Measurements from ENCODE around the gene S1PR1. TPM values are rescaled to one million over a fixed set of nuclear protein-coding genes. Genes with fewer than 3 reads are reported as not detected.
A peak's percentile ranks its signal among the peaks of the same experiment; 100 is the strongest.

Gene S1PR1
- total RNA-seq, 3 donors from 2014 or later: 28.2 to 133 (median 64.6) TPM

DNA sequence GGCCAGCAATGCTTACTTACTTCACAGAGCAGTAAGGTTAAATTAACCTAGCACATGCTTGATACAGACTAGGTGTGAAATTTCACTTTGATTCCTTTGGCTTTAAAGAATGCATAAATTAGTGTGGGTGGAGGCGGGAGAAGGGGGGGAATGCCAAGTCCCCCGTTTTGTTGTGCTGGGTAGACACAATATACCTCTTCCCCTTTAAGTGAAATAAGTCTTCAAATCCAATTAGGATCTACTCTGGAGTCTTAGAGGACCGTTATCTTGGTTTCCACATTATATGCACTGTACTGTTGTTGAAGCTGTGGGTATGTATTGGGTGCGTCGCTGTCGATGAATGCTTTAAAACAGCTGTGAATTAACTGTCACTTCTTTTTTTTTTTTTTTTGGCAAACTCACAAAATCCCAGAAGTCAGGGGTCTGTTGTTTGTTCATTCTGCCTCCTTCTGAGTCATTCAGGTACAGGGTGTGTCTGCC lies 1.6 kb upstream of the S1PR1 start:
- Histone ChIP-seq H3K4me1 (peaks cover 0 to 11% of the 10 kb centered on the region in 2 donors), H3K27me3 (peaks cover 0 to 4% of the 10 kb centered on the region in 2 donors), H3K9me3 (peaks cover 0 to 7% of the 10 kb centered on the region in 2 donors), H3K27ac (peak overlapping the region in 1 of 2 donors; percentile 87), H3K36me3 (no peaks in the 10 kb centered on the region), H3K4me3 (peak overlapping the region; percentile 56 to 77 (median 66))
- DNase-seq (ENCODE audit: low spot score in 2 of 2): no peak
- intact Hi-C loops (cut with DNase I; ENCODE audit: low total_unique reads): no loop called here
- TF ChIP-seq POLR2AphosphoS5 (IDR thresholded peaks at IDR 0.05) (no peak), POLR2A (IDR thresholded peaks at IDR 0.05) (no peak)
- TF ChIP-seq, protein P1, sequence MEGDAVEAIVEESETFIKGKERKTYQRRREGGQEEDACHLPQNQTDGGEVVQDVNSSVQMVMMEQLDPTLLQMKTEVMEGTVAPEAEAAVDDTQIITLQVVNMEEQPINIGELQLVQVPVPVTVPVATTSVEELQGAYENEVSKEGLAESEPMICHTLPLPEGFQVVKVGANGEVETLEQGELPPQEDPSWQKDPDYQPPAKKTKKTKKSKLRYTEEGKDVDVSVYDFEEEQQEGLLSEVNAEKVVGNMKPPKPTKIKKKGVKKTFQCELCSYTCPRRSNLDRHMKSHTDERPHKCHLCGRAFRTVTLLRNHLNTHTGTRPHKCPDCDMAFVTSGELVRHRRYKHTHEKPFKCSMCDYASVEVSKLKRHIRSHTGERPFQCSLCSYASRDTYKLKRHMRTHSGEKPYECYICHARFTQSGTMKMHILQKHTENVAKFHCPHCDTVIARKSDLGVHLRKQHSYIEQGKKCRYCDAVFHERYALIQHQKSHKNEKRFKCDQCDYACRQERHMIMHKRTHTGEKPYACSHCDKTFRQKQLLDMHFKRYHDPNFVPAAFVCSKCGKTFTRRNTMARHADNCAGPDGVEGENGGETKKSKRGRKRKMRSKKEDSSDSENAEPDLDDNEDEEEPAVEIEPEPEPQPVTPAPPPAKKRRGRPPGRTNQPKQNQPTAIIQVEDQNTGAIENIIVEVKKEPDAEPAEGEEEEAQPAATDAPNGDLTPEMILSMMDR (IDR thresholded peaks at IDR 0.05): no peak

DNA sequence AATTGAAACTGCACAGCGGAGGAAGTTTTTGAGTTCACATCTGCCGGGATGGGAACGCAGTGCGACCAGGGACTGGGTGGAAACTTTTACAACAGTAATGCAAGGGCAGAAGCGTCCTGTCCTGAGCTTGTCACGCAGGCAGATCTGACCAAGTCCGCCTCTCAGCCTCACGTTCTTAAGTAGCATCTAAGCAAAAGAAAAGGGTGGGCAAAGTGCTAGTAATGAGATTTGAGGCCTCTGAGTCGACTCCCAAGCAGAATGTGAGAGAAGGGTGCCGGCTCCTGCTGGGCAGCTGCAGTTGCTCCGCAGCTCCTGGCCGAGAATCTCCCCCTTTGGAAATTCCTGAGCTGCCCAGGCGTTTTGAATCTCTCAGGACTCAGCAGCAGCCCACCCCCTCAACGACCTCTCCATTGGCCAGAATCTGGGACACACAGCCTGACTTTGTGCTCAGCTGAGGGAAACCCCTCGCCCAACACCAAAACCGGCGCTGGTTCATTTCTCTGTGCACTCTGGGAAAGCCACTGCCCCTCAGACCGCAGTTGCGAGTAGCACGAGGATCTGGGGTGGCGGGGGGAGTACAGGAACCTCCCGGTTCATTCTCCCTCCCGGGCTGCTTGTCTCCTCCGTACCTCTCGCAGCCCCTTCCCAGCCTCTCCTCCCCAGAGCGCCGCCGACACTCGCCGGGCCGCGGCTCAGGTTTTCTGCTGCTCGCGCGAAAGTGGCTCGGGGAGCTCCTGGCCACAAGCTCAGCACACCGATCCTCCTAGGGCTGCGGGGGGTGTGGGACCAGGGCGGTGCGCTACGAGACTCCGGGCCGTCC lies 913 bp upstream of the S1PR1 start:
- H3K36me3 ChIP-seq: no peaks in the 10 kb centered on the region
- intact Hi-C loops (cut with DNase I; ENCODE audit: low total_unique reads): no loop called here
- peak overlapping the region; percentile 56 to 77 (median 66) for H3K4me3 ChIP-seq
- peak overlapping the region; percentile 45 to 87 for H3K27ac ChIP-seq
- TF ChIP-seq POLR2AphosphoS5 (IDR thresholded peaks at IDR 0.05): peak in 1 of 3 donors; percentile 26
- TF ChIP-seq, protein P1 (IDR thresholded peaks at IDR 0.05): no peak
- DNase-seq (ENCODE audit: low spot score in 2 of 2): no peak
- H3K4me1 ChIP-seq: peaks cover 0 to 11% of the 10 kb centered on the region in 2 donors
- H3K9me3 ChIP-seq: peaks cover 0 to 7% of the 10 kb centered on the region in 2 donors
- H3K27me3 ChIP-seq: peaks cover 0 to 4% of the 10 kb centered on the region in 2 donors

DNA sequence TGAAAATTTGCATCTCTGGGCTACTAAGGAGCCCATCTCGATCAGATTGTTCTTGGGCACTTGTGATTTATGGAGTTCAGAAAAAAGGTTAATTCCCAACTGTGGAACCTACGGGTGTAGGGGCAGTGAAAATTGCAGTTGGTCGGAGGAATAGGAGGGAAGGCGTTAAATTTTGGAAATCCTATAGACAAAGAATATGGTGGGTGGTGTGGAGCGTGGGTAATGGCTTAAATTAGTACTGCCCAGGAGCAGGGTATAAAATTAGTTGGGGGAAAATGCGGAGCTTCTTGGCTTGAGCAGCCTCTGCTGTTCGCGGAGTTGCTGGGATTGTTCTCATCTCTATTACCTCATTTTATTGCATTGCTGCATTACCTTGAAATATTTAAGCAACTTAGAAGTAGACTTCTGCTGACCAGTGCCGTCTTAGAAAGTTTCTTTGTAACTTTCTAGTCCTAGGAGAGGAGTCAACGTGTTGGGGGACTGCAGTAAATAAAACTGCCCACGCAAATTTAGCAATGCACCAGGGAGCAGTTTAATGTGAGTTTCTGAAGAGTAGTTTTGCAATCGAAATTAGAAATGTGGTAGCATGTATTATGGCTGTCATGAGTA lies 514 bp downstream of the S1PR1 start:
- Histone ChIP-seq H3K4me3 (peak overlapping the region; percentile 56 to 77 (median 66)), H3K4me1 (peaks cover 0 to 11% of the 10 kb centered on the region in 2 donors), H3K36me3 (no peaks in the 10 kb centered on the region), H3K9me3 (peaks cover 0 to 1% of the 10 kb centered on the region in 2 donors), H3K27me3 (peaks cover 0 to 4% of the 10 kb centered on the region in 2 donors), H3K27ac (peak overlapping the region; percentile 55 to 80)
- TF ChIP-seq POLR2A (IDR thresholded peaks at IDR 0.05): no peak
- TF ChIP-seq, protein P1 (IDR thresholded peaks at IDR 0.05): no peak
- DNase-seq (ENCODE audit: low spot score in 2 of 2): peak in 1 of 2 donors; percentile 29
- intact Hi-C loops (cut with DNase I; ENCODE audit: low total_unique reads): no loop called here

DNA sequence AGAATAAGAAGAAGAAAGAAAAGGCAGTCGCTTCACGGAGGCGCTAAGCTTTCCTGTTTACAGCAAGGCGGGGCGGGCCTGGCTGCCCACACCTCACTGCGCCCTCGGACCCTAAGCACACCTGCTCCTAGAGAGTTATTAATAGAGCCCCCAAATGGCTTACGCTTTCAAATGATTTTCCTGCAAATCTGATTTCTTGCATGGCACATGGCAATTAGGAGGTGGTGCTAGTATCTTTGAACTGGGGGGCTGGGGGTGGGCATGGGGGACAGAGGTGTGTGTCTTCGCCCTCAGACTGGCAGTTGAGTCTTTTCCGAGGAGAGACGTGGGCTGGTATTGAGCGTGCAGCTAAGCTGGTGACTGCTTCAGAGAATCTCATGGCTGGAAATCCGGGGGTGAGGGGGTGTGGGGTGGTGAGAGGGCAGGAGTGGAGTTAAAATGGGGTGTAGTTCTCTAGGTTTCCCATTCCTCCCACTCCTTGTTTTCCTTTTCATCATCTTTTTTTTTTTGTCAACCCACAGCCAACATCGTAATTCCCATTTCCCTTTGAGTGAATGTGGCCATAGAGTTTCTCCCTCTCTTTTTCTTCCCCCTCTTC lies 1.3 kb downstream of the S1PR1 start:
- H3K9me3 ChIP-seq: no peaks in the 10 kb centered on the region
- DNase-seq (ENCODE audit: low spot score in 2 of 2): no peak
- H3K36me3 ChIP-seq: no peaks in the 10 kb centered on the region
- peak overlapping the region; percentile 56 to 77 (median 66) for H3K4me3 ChIP-seq
- peaks cover 0 to 4% of the 10 kb centered on the region in 2 donors for H3K27me3 ChIP-seq
- intact Hi-C loops (cut with DNase I; ENCODE audit: low total_unique reads): no loop called here
- H3K4me1 ChIP-seq: peaks cover 0 to 11% of the 10 kb centered on the region in 2 donors
- no peak for TF ChIP-seq POLR2AphosphoS5 (IDR thresholded peaks at IDR 0.05)
- no peak for TF ChIP-seq POLR2A (IDR thresholded peaks at IDR 0.05)
- TF ChIP-seq, protein P1 (IDR thresholded peaks at IDR 0.05): no peak
- peak overlapping the region in 1 of 2 donors; percentile 80 for H3K27ac ChIP-seq

Data from breast epithelium (tissue), 4 donors.